Mesendoderm (in vitro differentiated cells): Measurements from ENCODE around the gene ST6GAL1.
"Not testable (repeated sequence)": the region's sequence is repeated elsewhere in the genome, so short reads cannot be mapped to it uniquely, and the experiment has no call there.

Source experiments
- DNase-seq: peaks from one replicate; pipeline ENCODE4 v3.0.0; 2013
- H2AK5ac ChIP-seq: 2 replicates; pipeline ENCODE4 v1.6.1; 2013; ENCODE audit warnings: low read length, inconsistent platforms
- H2BK120ac ChIP-seq: 2 replicates; pipeline ENCODE4 v1.6.1; 2013; ENCODE audit warnings: low read depth, mild to moderate bottlenecking, low read length, moderate library complexity, mixed read lengths
- H2BK15ac ChIP-seq: replicated peaks from 2 replicates; pipeline ENCODE4 v1.6.1; 2013; ENCODE audit warnings: low read depth, mild to moderate bottlenecking, moderate library complexity
- H2BK5ac ChIP-seq: 2 replicates; pipeline ENCODE4 v1.6.1; 2013; ENCODE audit warnings: low read length, inconsistent platforms
- H3K18ac ChIP-seq: 2 replicates; pipeline ENCODE4 v1.6.1; 2013; ENCODE audit warnings: mild to moderate bottlenecking, low read length, mixed read lengths
- H3K23ac ChIP-seq: one replicate; pipeline ENCODE4 v1.6.1; 2013; ENCODE audit warnings: low read length
- H3K27ac ChIP-seq: 2 replicates; pipeline ENCODE4 v1.5.1; 2013; ENCODE audit warnings: low read depth, mild to moderate bottlenecking, inconsistent platforms, low read length, moderate library complexity
- H3K27me3 ChIP-seq: 2 replicates; pipeline ENCODE4 v1.6.1; 2013; ENCODE audit warnings: low read length, control low read depth, mild to moderate bottlenecking, inconsistent platforms; ENCODE audit not compliant: insufficient read depth, poor library complexity
- H3K36me3 ChIP-seq: 2 replicates; pipeline ENCODE4 v1.6.1; 2013; ENCODE audit warnings: low read length, inconsistent platforms; ENCODE audit not compliant: control insufficient read depth, insufficient read depth
- H3K4ac ChIP-seq: one replicate; pipeline ENCODE4 v1.6.1; 2013; ENCODE audit warnings: low read depth, mild to moderate bottlenecking, low read length, moderate library complexity
- H3K4me1 ChIP-seq: 2 replicates; pipeline ENCODE4 v1.6.1; 2013; ENCODE audit warnings: low read depth, low read length, inconsistent platforms; ENCODE audit not compliant: control insufficient read depth
- H3K4me2 ChIP-seq: 2 replicates; pipeline ENCODE4 v1.6.1; 2013; ENCODE audit warnings: low read length
- H3K4me3 ChIP-seq: 2 replicates; pipeline ENCODE4 v1.5.1; 2013; ENCODE audit warnings: mild to moderate bottlenecking, low read length
- H3K56ac ChIP-seq: one replicate; pipeline ENCODE4 v1.6.1; 2013; ENCODE audit warnings: low read length
- H3K79me1 ChIP-seq: 2 replicates; pipeline ENCODE4 v1.6.1; 2013; ENCODE audit warnings: low read length, inconsistent platforms
- H3K79me2 ChIP-seq: 2 replicates; pipeline ENCODE4 v1.6.1; 2013; ENCODE audit warnings: mild to moderate bottlenecking, low read length; ENCODE audit not compliant: control insufficient read depth, insufficient read depth
- H3K9ac ChIP-seq: 2 replicates; pipeline ENCODE4 v1.6.1; 2013; ENCODE audit warnings: low read length, inconsistent platforms
- H4K5ac ChIP-seq: one replicate; pipeline ENCODE4 v1.6.1; 2013; ENCODE audit warnings: low read length
- H4K8ac ChIP-seq: one replicate; pipeline ENCODE4 v1.6.1; 2013; ENCODE audit warnings: low read depth, mild to moderate bottlenecking, control low read depth, low read length, moderate library complexity
- WGBS: extraction: QIAGEN DNeasy Blood & Tissue Kit; methylation state at CpG from one replicate; pipeline ENCODE4 v1.1.7; 2013; ENCODE audit warnings: low lambda C conversion rate, missing lambda C conversion rate; ENCODE audit not compliant: insufficient coverage; ENCODE audit errors: extremely low coverage; 5-methylcytosine and 5-hydroxymethylcytosine counted together

ST6GAL1 gene

GRCh38 chr3:186949281-186949982 is 19.1 kb downstream of the ST6GAL1 start:
- H3K4ac ChIP-seq: no peak overlapping the region
- H3K4me3 ChIP-seq: no peak overlapping the region
- no peak overlapping the region for H2BK120ac ChIP-seq
- no peak for DNase-seq
- no peak overlapping the region for H4K5ac ChIP-seq
- no peaks in the 10 kb centered on the region for H3K27me3 ChIP-seq
- peaks cover 26% of the 10 kb centered on the region for H3K79me1 ChIP-seq
- no peaks in the 10 kb centered on the region for H3K36me3 ChIP-seq
- WGBS: no CpG with 5 or more reads among the region's 7 CpGs
- no peak overlapping the region for H2AK5ac ChIP-seq
- H3K79me2 ChIP-seq: peaks cover 40% of the 10 kb centered on the region
- H4K8ac ChIP-seq: no peak overlapping the region
- no peak overlapping the region for H3K4me2 ChIP-seq
- H3K9ac ChIP-seq: no peak overlapping the region
- H3K23ac ChIP-seq: no peak overlapping the region
- no peak overlapping the region for H3K56ac ChIP-seq
- H3K4me1 ChIP-seq: peaks cover 6% of the 10 kb centered on the region
- H2BK5ac ChIP-seq: no peak overlapping the region
- peak overlapping the region; percentile 43 for H3K18ac ChIP-seq
- H3K27ac ChIP-seq: no peak overlapping the region
- H2BK15ac ChIP-seq: no peak overlapping the region

GRCh38 chr3:186950402-186951093 is 20.2 kb downstream of the ST6GAL1 start:
- Histone ChIP-seq H4K5ac (no peak overlapping the region), H2BK5ac (no peak overlapping the region), H3K4me1 (peaks cover 2% of the 10 kb centered on the region), H3K23ac (no peak overlapping the region), H3K4me2 (no peak overlapping the region), H2AK5ac (no peak overlapping the region), H3K56ac (no peak overlapping the region), H2BK15ac (no peak overlapping the region), H3K4ac (no peak overlapping the region), H3K9ac (no peak overlapping the region), H3K18ac (no peak overlapping the region), H3K27me3 (no peaks in the 10 kb centered on the region), H3K36me3 (no peaks in the 10 kb centered on the region), H4K8ac (no peak overlapping the region), H3K79me1 (peaks cover 26% of the 10 kb centered on the region), H3K79me2 (peaks cover 42% of the 10 kb centered on the region), H3K27ac (no peak overlapping the region), H3K4me3 (no peak overlapping the region), H2BK120ac (no peak overlapping the region)
- no CpG with 5 or more reads among the region's 3 CpGs for WGBS
- no peak for DNase-seq

DNA sequence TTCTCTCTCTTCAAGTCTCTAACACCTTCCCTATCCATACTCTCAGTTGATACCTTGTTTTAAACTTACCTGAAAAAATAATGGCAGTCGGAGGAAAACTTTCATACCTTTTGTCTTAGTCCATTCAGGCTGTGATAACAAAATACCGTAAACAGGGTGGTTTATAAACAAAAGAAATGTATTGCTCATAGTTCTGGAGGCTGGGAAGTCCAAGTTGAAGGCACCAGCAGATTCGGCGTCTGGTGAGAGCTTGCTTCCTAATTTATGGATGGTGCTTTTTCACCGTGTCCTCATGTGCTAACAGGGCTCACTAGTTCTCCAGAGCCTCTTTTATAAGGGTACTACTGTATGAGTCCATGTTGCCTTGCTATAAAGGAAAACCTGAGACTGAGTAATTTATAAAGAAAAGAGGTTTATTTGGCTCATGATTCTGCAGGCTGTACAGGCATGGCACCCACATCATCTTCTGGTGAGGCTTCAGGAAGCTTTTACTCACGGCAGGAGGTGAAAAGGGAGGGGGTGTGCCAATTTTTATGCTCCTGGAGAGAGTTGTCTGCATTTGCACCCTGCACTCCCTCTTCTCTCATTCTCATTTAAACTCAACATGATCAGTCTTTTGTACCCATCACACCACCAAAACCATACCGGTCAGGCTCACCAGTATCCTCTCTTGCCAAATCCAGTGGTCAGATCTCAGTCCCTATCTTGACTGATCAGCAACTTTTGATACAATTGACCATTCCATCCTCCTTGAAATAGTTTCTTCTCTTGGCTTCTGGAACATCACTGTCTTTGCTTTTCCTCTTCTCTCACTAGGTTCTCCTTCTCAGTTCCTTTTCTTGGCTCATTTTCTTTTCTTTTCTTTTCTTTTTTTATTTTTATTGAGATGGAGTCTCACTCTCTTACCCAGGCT is 21.6 kb downstream of the ST6GAL1 start:
- Histone ChIP-seq H3K79me1 (peaks cover 21% of the 10 kb centered on the region), H2AK5ac (no peak overlapping the region), H3K27ac (no peak overlapping the region), H3K4ac (no peak overlapping the region), H3K18ac (no peak overlapping the region), H3K36me3 (no peaks in the 10 kb centered on the region), H3K56ac (no peak overlapping the region), H3K9ac (no peak overlapping the region), H2BK5ac (no peak overlapping the region), H3K4me1 (peaks cover 3% of the 10 kb centered on the region), H3K4me2 (no peak overlapping the region), H3K23ac (no peak overlapping the region), H2BK120ac (no peak overlapping the region), H4K5ac (no peak overlapping the region), H3K27me3 (no peaks in the 10 kb centered on the region), H4K8ac (no peak overlapping the region), H3K4me3 (no peak overlapping the region), H2BK15ac (no peak overlapping the region), H3K79me2 (peaks cover 39% of the 10 kb centered on the region)
- DNase-seq: no peak
- WGBS: no CpG with 5 or more reads among the region's 7 CpGs

- no peaks in the 10 kb centered on the region for H3K36me3 ChIP-seq
- H3K4me2 ChIP-seq: no peak overlapping the region
- H2BK120ac ChIP-seq: no peak overlapping the region
- no peak overlapping the region for H3K4me3 ChIP-seq
- WGBS: no CpG with 5 or more reads among the region's 4 CpGs
- H3K9ac ChIP-seq: no peak overlapping the region
- H3K23ac ChIP-seq: no peak overlapping the region
- no peak overlapping the region for H3K4ac ChIP-seq
- no peak for DNase-seq
- peaks cover 3% of the 10 kb centered on the region for H3K4me1 ChIP-seq
- H4K8ac ChIP-seq: no peak overlapping the region
- peaks cover 31% of the 10 kb centered on the region for H3K79me2 ChIP-seq
- H3K27me3 ChIP-seq: no peaks in the 10 kb centered on the region
- no peak overlapping the region for H2AK5ac ChIP-seq
- H3K18ac ChIP-seq: no peak overlapping the region
- no peak overlapping the region for H2BK15ac ChIP-seq
- no peak overlapping the region for H4K5ac ChIP-seq
- H2BK5ac ChIP-seq: no peak overlapping the region
- no peak overlapping the region for H3K27ac ChIP-seq
- peaks cover 14% of the 10 kb centered on the region for H3K79me1 ChIP-seq
- no peak overlapping the region for H3K56ac ChIP-seq
These were observed 22.7 kb downstream of the ST6GAL1 start for GRCh38 chr3:186953011-186953487.

- H3K36me3 ChIP-seq, H3K9ac ChIP-seq, H3K4me2 ChIP-seq, H4K8ac ChIP-seq, H3K27me3 ChIP-seq, H2AK5ac ChIP-seq, H3K27ac ChIP-seq, H3K4ac ChIP-seq, H3K4me3 ChIP-seq, H2BK5ac ChIP-seq, H3K23ac ChIP-seq, H3K18ac ChIP-seq, H2BK120ac ChIP-seq, H3K79me1 ChIP-seq, DNase-seq, H3K4me1 ChIP-seq, H4K5ac ChIP-seq, H2BK15ac ChIP-seq, H3K56ac ChIP-seq: not testable (repeated sequence)
- WGBS: no CpG with 5 or more reads among the region's 6 CpGs
- H3K79me2 ChIP-seq: peaks cover 24% of the 10 kb centered on the region
These were observed 23.8 kb downstream of the ST6GAL1 start for GRCh38 chr3:186953992-186954699.
